ENCODE measurements around the gene DMGDH.

The DMGDH gene

GRCh38 chr5:79069488-79070349, at the start of gene DMGDH, which contains the start of gene BHMT2:
Gene DMGDH (minus strand): TSS chr5:79069674. CDS start chr5:79069620, 54 bp downstream.
Gene BHMT2 (plus strand): TSS chr5:79069767. CDS start chr5:79069783, 16 bp downstream.
- DNase-seq, result no peak

DNA sequence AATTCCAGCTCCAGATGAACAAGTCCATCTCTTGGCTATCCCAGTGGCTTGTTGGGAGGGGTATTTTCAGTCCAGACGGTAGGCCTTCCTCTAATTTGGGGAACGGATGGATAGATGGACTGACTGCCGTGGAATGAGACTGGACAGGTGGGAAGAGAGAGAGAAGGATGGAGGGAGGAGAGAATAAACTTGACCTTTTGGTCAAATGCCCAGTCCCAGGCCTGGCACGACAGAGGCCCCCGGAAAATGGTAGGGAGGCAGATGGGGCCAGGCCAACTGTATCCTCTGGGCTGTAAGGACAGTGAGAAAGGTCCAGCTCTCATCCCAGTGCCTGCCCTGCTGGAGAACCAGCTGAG, 43.2 kb upstream of the DMGDH start:
- DNase-seq, result no peak

- DNase-seq, result no peak
These were observed 42.7 kb upstream of the DMGDH start for GRCh38 chr5:79111960-79112702.

GRCh38 chr5:79111387-79111959, 42.0 kb upstream of the DMGDH start, which contains the start of gene BHMT:
Gene BHMT (plus strand): TSS chr5:79111809. CDS start chr5:79111886, 77 bp downstream.
- DNase-seq, result no peak

- DNase-seq, result no peak
These were observed 40.3 kb upstream of the DMGDH start for GRCh38 chr5:79109527-79110492.

GRCh38 chr5:79108792-79109191, 39.3 kb upstream of the DMGDH start:
- DNase-seq, result no peak

GRCh38 chr5:79108086-79108485, 38.6 kb upstream of the DMGDH start:
- no peak for DNase-seq

DNA sequence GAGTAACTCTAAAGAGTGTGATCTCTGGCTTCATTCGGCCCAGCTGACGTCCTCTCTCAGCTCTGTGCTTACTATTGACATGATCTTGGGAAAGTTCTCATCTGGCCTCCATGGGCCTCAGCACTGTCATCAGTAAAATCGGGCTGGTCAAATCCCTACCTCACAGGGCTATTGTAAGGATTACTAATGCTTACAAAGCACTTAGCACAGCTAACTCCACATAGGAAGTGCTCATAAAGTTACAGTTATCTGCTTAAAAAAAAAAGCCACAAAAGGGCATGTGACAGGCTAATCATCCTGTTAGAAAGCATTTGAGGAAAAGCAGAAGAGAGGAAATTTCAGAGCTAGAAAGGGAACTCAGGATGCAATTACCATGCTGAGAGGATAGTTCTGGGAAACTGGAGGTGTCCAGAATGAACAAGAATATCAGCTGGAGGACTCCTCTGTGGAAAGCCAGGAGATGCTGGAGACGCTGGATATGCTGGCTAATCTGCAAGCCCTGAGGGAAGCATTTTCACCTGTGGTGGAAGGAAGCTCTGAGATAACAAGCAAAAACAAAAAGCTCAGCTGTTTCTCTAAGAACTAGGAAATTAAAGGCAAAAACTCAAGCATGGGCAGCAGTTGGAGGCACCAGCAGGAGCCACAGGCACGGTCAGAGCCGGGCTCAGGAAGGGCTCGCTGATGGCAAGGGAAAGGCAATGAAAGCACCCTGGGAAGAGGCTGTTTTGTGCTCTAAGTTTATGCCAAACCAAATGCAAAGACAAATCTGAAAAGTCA, 37.7 kb upstream of the DMGDH start:
- DNase-seq, result no peak

- DNase-seq, result no peak
These were observed 36.4 kb upstream of the DMGDH start for GRCh38 chr5:79105868-79106267.

GRCh38 chr5:79093762-79094161, 24.3 kb upstream of the DMGDH start:
- DNase-seq, result peak; percentile 46

- no peak for DNase-seq
These were observed 21.6 kb upstream of the DMGDH start for GRCh38 chr5:79091064-79091463.

DNA sequence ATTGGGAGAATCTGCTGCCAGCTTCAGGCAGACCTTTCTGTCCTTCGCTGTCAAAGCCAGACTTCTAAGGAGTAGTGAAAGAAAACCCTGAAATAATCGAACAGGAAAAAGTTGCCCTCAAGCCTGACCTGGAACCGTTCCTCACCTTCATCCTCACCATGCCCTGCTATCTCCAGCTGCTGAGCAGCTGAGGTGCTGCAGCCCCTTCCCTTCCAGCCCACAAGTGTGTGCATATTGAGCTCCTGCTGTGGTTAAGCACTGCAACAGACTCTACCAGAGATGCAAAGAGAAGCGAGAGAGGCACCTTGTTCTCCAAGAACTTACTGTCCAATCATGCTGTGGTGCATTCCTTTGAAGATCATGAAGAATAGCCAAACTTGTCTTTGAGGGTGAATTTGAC, 19.0 kb upstream of the DMGDH start:
- no peak for DNase-seq

DNA sequence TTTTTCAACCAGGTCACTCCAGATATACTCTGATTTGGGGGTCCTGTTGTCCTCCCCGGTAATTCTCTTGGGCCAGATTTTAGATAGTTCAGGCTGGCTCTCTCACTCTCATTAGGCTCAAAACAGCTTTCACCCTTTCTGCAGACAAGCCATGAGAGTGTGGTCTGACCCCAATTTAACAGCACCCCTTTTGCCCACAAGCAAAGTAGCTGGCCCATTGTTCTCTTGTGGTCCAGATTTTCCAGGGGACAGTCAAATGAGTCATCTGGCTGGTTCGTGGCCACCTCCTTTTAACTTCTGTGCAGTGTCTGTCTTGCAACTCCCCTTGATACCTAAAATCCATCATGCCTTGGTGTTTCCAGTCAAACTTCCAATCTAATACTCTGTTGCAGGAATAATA, 16.6 kb upstream of the DMGDH start:
- no peak for DNase-seq

DNA sequence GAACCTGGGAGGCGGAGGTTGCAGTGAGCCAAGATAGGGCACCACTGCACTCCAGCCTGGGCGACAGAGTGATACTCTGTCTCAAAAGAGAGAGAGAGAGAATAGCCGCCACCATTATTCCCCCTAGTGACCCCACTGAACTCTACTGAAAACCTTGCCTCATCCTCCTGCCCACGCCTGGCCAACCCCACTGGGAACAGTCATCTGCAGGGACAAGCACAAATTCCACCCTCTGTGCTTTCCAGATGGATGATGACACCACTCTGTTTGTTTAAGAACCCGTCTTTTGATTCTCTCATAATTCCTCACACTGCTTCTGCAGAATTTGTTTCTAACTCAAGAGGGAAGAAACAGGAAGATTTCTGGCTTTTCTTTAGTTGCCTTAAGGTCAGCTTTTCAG, 12.3 kb upstream of the DMGDH start:
- DNase-seq, result no peak

GRCh38 chr5:79080804-79081203, 11.3 kb upstream of the DMGDH start:
- no peak for DNase-seq

DNA sequence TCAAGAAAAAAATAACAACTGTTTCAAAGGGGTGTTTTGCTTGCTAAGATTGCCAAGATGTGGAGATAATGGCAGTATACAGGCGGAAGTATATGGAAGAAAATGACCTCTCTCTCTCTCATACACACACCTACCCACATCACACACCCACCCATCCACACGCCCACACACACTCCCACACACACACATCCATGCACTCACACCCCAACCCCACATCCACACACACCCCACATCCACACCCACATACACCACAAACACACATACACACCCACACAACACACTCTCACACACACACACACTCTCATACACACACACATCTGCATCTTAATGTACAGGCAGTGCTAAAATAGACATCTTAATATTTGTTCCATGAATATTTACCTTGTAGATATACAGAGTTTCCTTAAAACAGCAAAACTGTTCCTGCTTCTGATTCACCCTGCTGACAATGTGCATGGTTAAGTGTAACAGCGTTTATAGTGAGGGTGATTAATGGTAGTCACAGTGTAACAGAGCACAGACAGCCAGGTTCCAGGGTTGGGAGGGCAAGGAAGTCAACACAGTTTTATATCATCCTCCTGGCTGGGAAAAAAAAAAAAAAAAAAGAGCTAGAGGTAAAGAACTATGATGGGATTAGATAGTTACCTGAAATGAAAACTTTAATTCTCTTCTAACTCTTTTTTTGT, 8.3 kb upstream of the DMGDH start:
- no peak for DNase-seq

DNA sequence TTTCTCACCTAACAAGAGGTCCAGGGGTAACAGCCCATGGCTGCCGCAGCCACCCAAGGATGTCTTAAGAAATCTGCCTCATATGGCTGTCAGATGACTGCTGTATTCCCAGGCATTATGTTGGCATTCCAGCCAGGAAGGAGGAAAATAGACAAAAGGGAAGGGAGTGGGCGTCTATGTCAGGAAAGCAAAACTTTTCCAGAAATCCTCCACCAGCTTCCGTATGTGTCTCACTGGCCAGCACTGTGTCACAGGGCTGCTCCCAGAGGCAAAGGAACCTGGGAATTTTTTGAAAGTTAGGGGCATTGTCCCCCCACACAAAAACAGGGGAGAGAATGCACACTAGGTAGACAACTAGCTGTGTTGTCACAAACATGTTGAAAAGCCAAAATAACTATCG, 7.3 kb upstream of the DMGDH start:
- no peak for DNase-seq

DNA sequence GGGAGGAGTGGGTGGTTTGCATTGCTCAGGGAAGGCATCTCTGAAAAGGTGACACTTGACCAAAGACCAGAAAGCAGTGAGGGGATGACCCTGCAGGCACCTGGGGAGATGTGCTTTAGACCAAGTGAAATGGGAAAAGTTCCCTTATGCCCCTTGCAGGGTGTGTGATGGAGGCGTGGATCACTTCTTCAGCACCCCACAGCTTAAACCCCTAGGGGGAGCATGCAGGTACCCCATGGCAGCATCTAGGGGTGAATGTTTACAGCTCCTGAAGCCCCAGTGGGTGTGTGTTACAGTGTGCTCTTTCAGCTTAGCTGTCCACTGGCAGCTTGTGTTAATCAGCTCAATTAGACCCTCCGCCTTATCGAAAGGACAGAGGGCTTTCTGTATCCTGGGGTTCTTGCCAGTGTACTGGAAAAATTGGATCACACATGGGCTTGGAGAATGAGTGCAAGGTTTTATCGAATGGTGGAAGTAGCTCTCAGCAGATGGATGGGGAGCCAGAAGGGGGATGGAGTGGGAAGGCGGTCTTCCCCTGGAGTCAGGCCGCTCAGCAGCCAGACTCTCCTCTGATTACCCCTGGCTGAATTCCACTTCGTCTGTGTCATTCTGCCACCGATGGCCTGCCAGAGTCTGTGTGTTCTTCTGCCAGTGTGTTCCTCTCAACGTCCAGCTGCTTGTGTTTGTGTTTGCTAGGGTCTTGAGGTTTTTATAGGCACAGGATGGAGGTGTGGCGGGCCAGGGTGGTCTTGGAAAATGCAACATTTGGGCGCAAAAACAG, 6.4 kb upstream of the DMGDH start:
- no peak for DNase-seq

DNA sequence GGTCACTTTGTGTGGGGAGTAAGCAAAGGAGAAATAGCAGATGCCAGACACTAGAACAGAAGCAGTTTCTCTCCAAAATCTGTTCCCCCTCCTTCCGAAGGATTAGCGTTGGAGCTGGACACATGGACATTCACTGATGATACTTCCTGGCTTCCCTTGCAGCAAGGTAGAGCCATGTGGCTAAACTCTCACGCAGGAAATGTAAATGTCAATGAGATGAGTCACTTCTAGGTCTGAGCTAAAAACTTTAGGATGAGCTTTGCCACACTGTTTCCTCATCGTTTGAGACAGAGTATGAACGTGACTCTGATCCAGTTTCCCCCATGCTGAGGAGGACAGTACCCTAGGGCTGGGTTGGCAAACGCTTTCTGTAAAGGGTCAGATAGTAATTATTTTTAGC, 5.2 kb upstream of the DMGDH start:
- DNase-seq, result no peak

GRCh38 chr5:79070350-79070667, 835 bp upstream of the DMGDH start:
- peak; percentile 34 for DNase-seq

Measured in SHP77 treated with DMSO at 0.1 percent for 48 hours (cell line).